ENCODE results near the gene NOTCH3. TPM values are rescaled to one million over a fixed set of nuclear protein-coding genes. Genes with fewer than 3 reads are reported as not detected.

Gene NOTCH3
- total and polyA plus RNA-seq, 2 donors from 2014 or later = 15.1 to 92.3 TPM

GRCh38 chr19:15124572-15125231 lies 76.1 kb downstream of the NOTCH3 start:
- intact Hi-C loops (cut with DNase I) = no loop called here
- no peak for FAIRE-seq

GRCh38 chr19:15123900-15124299 lies 76.9 kb downstream of the NOTCH3 start:
- Histone ChIP-seq H3K9me3 (ENCODE audit: control insufficient read depth in 2 of 3, insufficient read depth in 1 of 3, low read length in 3 of 3) (no peaks in the 10 kb centered on the region), H3K4me3 (ENCODE audit: low read length in 3 of 3) (peak overlapping the region in 1 of 3 donors; percentile 96), H3K9ac (ENCODE audit: low read length in 3 of 3) (peak overlapping the region in 1 of 3 donors; percentile 98), H3K4me1 (ENCODE audit: control insufficient read depth in 2 of 3, insufficient read depth in 2 of 3, low read depth in 1 of 3, low read length in 3 of 3) (peaks cover 0 to 14% (median 5%) of the 10 kb centered on the region in 3 donors), H3K36me3 (ENCODE audit: control insufficient read depth in 2 of 3, insufficient read depth in 3 of 3, low read length in 3 of 3) (peaks cover 3 to 20% (median 13%) of the 10 kb centered on the region in 3 donors), H3K27ac (ENCODE audit: low read depth in 2 of 2, low read length in 2 of 2) (peak overlapping the region; percentile 1 to 64), H3K27me3 (ENCODE audit: control insufficient read depth, insufficient read depth, low read length) (no peaks in the 10 kb centered on the region)
- FAIRE-seq (no peak), DNase-seq (no peak)
- intact Hi-C loops (cut with DNase I) = no loop called here
- TF ChIP-seq CTCF (IDR thresholded peaks at IDR 0.05; ENCODE audit: borderline replicate concordance, extremely low read depth, insufficient read depth) = no peak

More at GRCh38 chr19:15124572-15125231, 76.1 kb downstream of the NOTCH3 start:
- Histone ChIP-seq H3K9me3 (ENCODE audit: control insufficient read depth in 2 of 3, insufficient read depth in 1 of 3, low read length in 3 of 3) (no peaks in the 10 kb centered on the region), H3K36me3 (ENCODE audit: control insufficient read depth in 2 of 3, insufficient read depth in 3 of 3, low read length in 3 of 3) (peaks cover 3 to 15% (median 10%) of the 10 kb centered on the region in 3 donors), H3K27ac (ENCODE audit: low read depth in 2 of 2, low read length in 2 of 2) (peak overlapping the region; percentile 97 to 100), H3K4me1 (ENCODE audit: control insufficient read depth in 2 of 3, insufficient read depth in 2 of 3, low read depth in 1 of 3, low read length in 3 of 3) (peaks cover 0 to 11% (median 4%) of the 10 kb centered on the region in 3 donors), H3K4me3 (ENCODE audit: low read length in 3 of 3) (peak overlapping the region; percentile 89 to 96 (median 89)), H3K9ac (ENCODE audit: low read length in 3 of 3) (peak overlapping the region; percentile 71 to 98 (median 80)), H3K27me3 (ENCODE audit: control insufficient read depth, insufficient read depth, low read length) (no peaks in the 10 kb centered on the region)
- TF ChIP-seq CTCF (IDR thresholded peaks at IDR 0.05; ENCODE audit: borderline replicate concordance, extremely low read depth, insufficient read depth) = no peak
- no peak for DNase-seq

GRCh38 chr19:15123031-15123890 lies 77.5 kb downstream of the NOTCH3 start:
- H3K4me1 ChIP-seq (ENCODE audit: control insufficient read depth in 2 of 3, insufficient read depth in 2 of 3, low read depth in 1 of 3, low read length in 3 of 3) = peaks cover 0 to 18% (median 11%) of the 10 kb centered on the region in 3 donors
- H3K27ac ChIP-seq (ENCODE audit: low read depth in 2 of 2, low read length in 2 of 2) = peak overlapping the region in 1 of 2 donors; percentile 53
- no peaks in the 10 kb centered on the region for H3K27me3 ChIP-seq (ENCODE audit: control insufficient read depth, insufficient read depth, low read length)
- peak overlapping the region in 1 of 3 donors; percentile 51 for H3K9ac ChIP-seq (ENCODE audit: low read length in 3 of 3)
- intact Hi-C loops (cut with DNase I) = no loop called here
- H3K36me3 ChIP-seq (ENCODE audit: control insufficient read depth in 2 of 3, insufficient read depth in 3 of 3, low read length in 3 of 3) = peaks cover 3 to 26% (median 16%) of the 10 kb centered on the region in 3 donors
- DNase-seq (no peak), FAIRE-seq (no peak)
- no peaks in the 10 kb centered on the region for H3K9me3 ChIP-seq (ENCODE audit: control insufficient read depth in 2 of 3, insufficient read depth in 1 of 3, low read length in 3 of 3)
- no peak for TF ChIP-seq CTCF (IDR thresholded peaks at IDR 0.05; ENCODE audit: borderline replicate concordance, extremely low read depth, insufficient read depth)
- H3K4me3 ChIP-seq (ENCODE audit: low read length in 3 of 3) = peak overlapping the region in 1 of 3 donors; percentile 96

Data from kidney (tissue), 14 donors.